ENCODE data around the gene LIPK. TPM values are rescaled to one million over a fixed set of nuclear protein-coding genes. Genes with fewer than 3 reads are reported as not detected.

Gene LIPK
- polyA plus RNA-seq, 1 donor (not counting 4 experiments of a cell fraction or from before 2014, with no cell fraction given) = 0.56 TPM

DNA sequence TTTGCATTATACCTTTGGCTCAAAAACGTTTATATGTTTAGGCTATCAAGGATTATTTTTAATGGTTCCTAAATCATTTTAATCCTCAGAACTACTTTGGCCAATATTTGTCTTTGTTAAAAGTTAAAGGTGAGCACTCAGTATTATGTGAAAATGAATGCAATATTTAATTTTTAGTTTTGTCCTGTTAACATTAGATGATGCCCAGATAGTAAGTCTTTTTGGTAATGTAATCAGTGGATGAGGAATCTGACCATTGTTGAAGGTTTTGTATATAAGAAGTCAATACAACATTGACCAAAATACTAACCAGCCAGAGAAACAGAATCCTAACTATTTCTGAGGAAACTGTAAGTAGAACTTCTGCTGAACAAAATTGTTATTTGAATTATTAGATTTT lies 41.9 kb upstream of the LIPK start, which contains the start of gene LIPF:
TSS of gene LIPF (plus strand) at position 301 of the 400 bp plus-strand sequence. CDS start 2,856 bp downstream, outside the sequence.
- Histone ChIP-seq H3K9ac (ENCODE audit: control insufficient read depth, extremely low read depth, insufficient read depth, low read length) (no peak within 1 kb of the TSS), H3K36me3 (ENCODE audit: control insufficient read depth in 2 of 2, extremely low read depth in 1 of 2, insufficient read depth in 2 of 2, low read length in 2 of 2) (no peaks in the 10 kb centered on the region), H3K4me2 (ENCODE audit: control insufficient read depth, extremely low read depth, insufficient read depth, low read depth, low read length) (no peak within 1 kb of the TSS), H3K9me3 (ENCODE audit: control insufficient read depth, low read depth, low read length) (no peaks in the 10 kb centered on the region), H3K79me2 (ENCODE audit: control insufficient read depth, insufficient read depth, low read length) (no peaks in the 10 kb centered on the region), H3K4me1 (ENCODE audit: control insufficient read depth, extremely low read depth, insufficient read depth, low read length) (no peaks in the 10 kb centered on the region), H3K27ac (ENCODE audit: control insufficient read depth, insufficient read depth, low read length) (no peak within 1 kb of the TSS), H2AFZ (ENCODE audit: control insufficient read depth, low read length) (no peak within 1 kb of the TSS), H3K9me1 (ENCODE audit: control insufficient read depth, extremely low read depth, insufficient read depth, low read length) (no peaks in the 10 kb centered on the region), H4K20me1 (ENCODE audit: control insufficient read depth, extremely low read depth, insufficient read depth, low read length) (no peaks in the 10 kb centered on the region), H3K27me3 (ENCODE audit: control insufficient read depth, extremely low read depth, insufficient read depth, low read length) (no peaks in the 10 kb centered on the region), H3K4me3 (ENCODE audit: control insufficient read depth in 2 of 3, extremely low read depth in 1 of 3, insufficient read depth in 2 of 3, low read depth in 1 of 3, low read length in 3 of 3) (no peak within 1 kb of the TSS)
- FAIRE-seq (no peak), DNase-seq (ENCODE audit: low read depth, low spot score) (no peak)
- dilution Hi-C loops (cut with MboI; ENCODE audit: extremely low pct_ligation_motif_present, low sequenced_read_pairs) = no loop called here
- no peak for TF ChIP-seq EZH2 (IDR thresholded peaks at IDR 0.05; ENCODE audit: low read length)
- TF ChIP-seq, protein P1, sequence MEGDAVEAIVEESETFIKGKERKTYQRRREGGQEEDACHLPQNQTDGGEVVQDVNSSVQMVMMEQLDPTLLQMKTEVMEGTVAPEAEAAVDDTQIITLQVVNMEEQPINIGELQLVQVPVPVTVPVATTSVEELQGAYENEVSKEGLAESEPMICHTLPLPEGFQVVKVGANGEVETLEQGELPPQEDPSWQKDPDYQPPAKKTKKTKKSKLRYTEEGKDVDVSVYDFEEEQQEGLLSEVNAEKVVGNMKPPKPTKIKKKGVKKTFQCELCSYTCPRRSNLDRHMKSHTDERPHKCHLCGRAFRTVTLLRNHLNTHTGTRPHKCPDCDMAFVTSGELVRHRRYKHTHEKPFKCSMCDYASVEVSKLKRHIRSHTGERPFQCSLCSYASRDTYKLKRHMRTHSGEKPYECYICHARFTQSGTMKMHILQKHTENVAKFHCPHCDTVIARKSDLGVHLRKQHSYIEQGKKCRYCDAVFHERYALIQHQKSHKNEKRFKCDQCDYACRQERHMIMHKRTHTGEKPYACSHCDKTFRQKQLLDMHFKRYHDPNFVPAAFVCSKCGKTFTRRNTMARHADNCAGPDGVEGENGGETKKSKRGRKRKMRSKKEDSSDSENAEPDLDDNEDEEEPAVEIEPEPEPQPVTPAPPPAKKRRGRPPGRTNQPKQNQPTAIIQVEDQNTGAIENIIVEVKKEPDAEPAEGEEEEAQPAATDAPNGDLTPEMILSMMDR (optimal IDR thresholded peaks at IDR 0.05 in 1 of 3, IDR thresholded peaks at IDR 0.05 in 1 of 3, conservative IDR thresholded peaks at IDR 0.05 in 1 of 3; ENCODE audit: extremely low read depth in 1 of 3, insufficient read depth in 2 of 3, low read length in 3 of 3) = no peak

DNA sequence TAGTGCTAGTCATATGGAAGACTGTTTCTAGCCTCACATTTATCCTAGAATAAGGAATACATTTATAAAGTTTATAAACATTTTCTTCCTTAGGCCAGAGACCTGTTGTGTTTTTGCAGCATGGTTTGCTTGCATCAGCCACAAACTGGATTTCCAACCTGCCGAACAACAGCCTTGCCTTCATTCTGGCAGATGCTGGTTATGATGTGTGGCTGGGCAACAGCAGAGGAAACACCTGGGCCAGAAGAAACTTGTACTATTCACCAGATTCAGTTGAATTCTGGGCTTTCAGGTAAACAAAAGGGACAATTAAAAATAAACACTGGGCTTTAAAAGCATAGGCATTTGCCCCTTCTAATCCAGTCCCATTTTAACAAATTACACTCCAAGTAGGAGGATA lies 37.6 kb upstream of the LIPK start:
- dilution Hi-C loops (cut with MboI; ENCODE audit: extremely low pct_ligation_motif_present, low sequenced_read_pairs) = no loop called here
- Histone ChIP-seq H3K79me2 (ENCODE audit: control insufficient read depth, insufficient read depth, low read length) (no peaks in the 10 kb centered on the region), H3K9me1 (ENCODE audit: control insufficient read depth, extremely low read depth, insufficient read depth, low read length) (no peaks in the 10 kb centered on the region), H3K9ac (ENCODE audit: control insufficient read depth, extremely low read depth, insufficient read depth, low read length) (no peak overlapping the region), H2AFZ (ENCODE audit: control insufficient read depth, low read length) (no peak overlapping the region), H3K27ac (ENCODE audit: control insufficient read depth, insufficient read depth, low read length) (no peak overlapping the region), H3K4me2 (ENCODE audit: control insufficient read depth, extremely low read depth, insufficient read depth, low read depth, low read length) (no peak overlapping the region), H4K20me1 (ENCODE audit: control insufficient read depth, extremely low read depth, insufficient read depth, low read length) (no peaks in the 10 kb centered on the region), H3K36me3 (ENCODE audit: control insufficient read depth in 2 of 2, extremely low read depth in 1 of 2, insufficient read depth in 2 of 2, low read length in 2 of 2) (no peaks in the 10 kb centered on the region), H3K9me3 (ENCODE audit: control insufficient read depth, low read depth, low read length) (no peaks in the 10 kb centered on the region), H3K4me1 (ENCODE audit: control insufficient read depth, extremely low read depth, insufficient read depth, low read length) (no peaks in the 10 kb centered on the region), H3K27me3 (ENCODE audit: control insufficient read depth, extremely low read depth, insufficient read depth, low read length) (no peaks in the 10 kb centered on the region), H3K4me3 (ENCODE audit: control insufficient read depth in 2 of 3, extremely low read depth in 1 of 3, insufficient read depth in 2 of 3, low read depth in 1 of 3, low read length in 3 of 3) (no peak overlapping the region)
- TF ChIP-seq, protein P1 (optimal IDR thresholded peaks at IDR 0.05 in 1 of 3, IDR thresholded peaks at IDR 0.05 in 1 of 3, conservative IDR thresholded peaks at IDR 0.05 in 1 of 3; ENCODE audit: extremely low read depth in 1 of 3, insufficient read depth in 2 of 3, low read length in 3 of 3) = no peak
- no peak for TF ChIP-seq EZH2 (IDR thresholded peaks at IDR 0.05; ENCODE audit: low read length)
- DNase-seq (ENCODE audit: low read depth, low spot score) (no peak), FAIRE-seq (no peak)
